GM12878 (cell line): ENCODE results near the gene CCDC18. TPM values are rescaled to one million over a fixed set of nuclear protein-coding genes. Genes with fewer than 3 reads are reported as not detected.

Source experiments
- CREB1 ChIP-seq: IDR thresholded peaks from 2 replicates; pipeline ENCODE4 v1.6.1; 2012; ENCODE audit warnings: low read depth, mild to moderate bottlenecking, inconsistent platforms
- DPF2 ChIP-seq: fragments of 450-650 bp; IDR thresholded peaks from 2 replicates; pipeline ENCODE4 v1.6.1; 2017; ENCODE audit warnings: mild to moderate bottlenecking
- FOS ChIP-seq: IDR thresholded peaks from 3 replicates; pipeline ENCODE4 v1.6.1; 2011; ENCODE audit warnings: borderline replicate concordance; ENCODE audit not compliant: insufficient read length; ENCODE audit errors: extremely low read depth
- POLR2AphosphoS2 ChIP-seq: IDR thresholded peaks from 2 replicates; pipeline ENCODE4 v1.6.1; 2011; ENCODE audit warnings: low read depth, mild to moderate bottlenecking, low read length, improper control_type of control experiment, moderate library complexity
- RFX5 ChIP-seq: IDR thresholded peaks from 2 replicates; pipeline ENCODE4 v1.6.1; 2011; ENCODE audit warnings: low read depth, low read length, improper control_type of control experiment
- RUNX3 ChIP-seq: IDR thresholded peaks from 2 replicates; pipeline ENCODE4 v1.6.1; 2012; ENCODE audit warnings: low read length, inconsistent platforms
- TARDBP ChIP-seq: IDR thresholded peaks from 2 replicates; pipeline ENCODE4 v1.6.1; 2016; ENCODE audit warnings: borderline replicate concordance
- TBL1XR1 ChIP-seq: IDR thresholded peaks from 2 replicates; pipeline ENCODE4 v1.6.1; 2012; ENCODE audit warnings: low read depth, low read length, improper control_type of control experiment
- TCF12 ChIP-seq: IDR thresholded peaks from 2 replicates; pipeline ENCODE4 v1.6.1; 2011; ENCODE audit warnings: low read depth, mild to moderate bottlenecking, low read length
- polyA plus RNA-seq, 11 experiments: library from polyadenylated mRNA; depleted of rRNA in 4 of 11; unstranded in 6 of 11; stranded (reverse) in 5 of 11; fragments of >200 nt; fragmentation: Nextera tagmentation in 4 of 11; fragmentation: Illumina TruSeq in 1 of 11; extraction: Ambion mirVana in 4 of 11; extraction: Trizol in 1 of 11; gene quantifications; 1 replicate in 1 of 11; 2 replicates in 10 of 11; pipeline versions ENCODE4 v1.2.1 to v1.2.3, GENCODE V29; 2011 to 2016; ENCODE audit warnings: inconsistent platforms in 2 of 11, missing spikeins in 2 of 11, low read depth in 1 of 11
- total RNA-seq, 4 experiments: library from RNA; depleted of rRNA in 3 of 4; stranded (reverse); fragments of >200 nt in 3 of 4; fragmentation: Illumina TruSeq in 1 of 4; extraction: Trizol in 1 of 4; gene quantifications; 2 replicates each; pipeline versions ENCODE4 v1.2.1 to v1.2.3, GENCODE V29; 2013 to 2021
- TF ChIP-seq, protein P1 (sequence below): fragments of 450-650 bp; IDR thresholded peaks from 2 replicates; pipeline ENCODE4 v1.6.1; 2016; ENCODE audit warnings: mild to moderate bottlenecking, moderate library complexity, borderline replicate concordance
- TF ChIP-seq, protein P2 (sequence below): fragments of 450-650 bp; conservative IDR thresholded peaks from 2 replicates; pipeline ENCODE4 v1.6.1; 2017; ENCODE audit warnings: mild to moderate bottlenecking, moderate library complexity
- TF ChIP-seq, protein P3 (sequence below): IDR thresholded peaks from 2 replicates; pipeline ENCODE4 v1.6.1; 2012; ENCODE audit warnings: low read depth, low read length, improper control_type of control experiment

CCDC18 gene
- total and polyA plus RNA-seq, 10 of the 15 experiments (the other 5 are each of a cell fraction or from before 2014, with no cell fraction given): 15.6 to 34.9 (median 19.5) TPM

DNA sequence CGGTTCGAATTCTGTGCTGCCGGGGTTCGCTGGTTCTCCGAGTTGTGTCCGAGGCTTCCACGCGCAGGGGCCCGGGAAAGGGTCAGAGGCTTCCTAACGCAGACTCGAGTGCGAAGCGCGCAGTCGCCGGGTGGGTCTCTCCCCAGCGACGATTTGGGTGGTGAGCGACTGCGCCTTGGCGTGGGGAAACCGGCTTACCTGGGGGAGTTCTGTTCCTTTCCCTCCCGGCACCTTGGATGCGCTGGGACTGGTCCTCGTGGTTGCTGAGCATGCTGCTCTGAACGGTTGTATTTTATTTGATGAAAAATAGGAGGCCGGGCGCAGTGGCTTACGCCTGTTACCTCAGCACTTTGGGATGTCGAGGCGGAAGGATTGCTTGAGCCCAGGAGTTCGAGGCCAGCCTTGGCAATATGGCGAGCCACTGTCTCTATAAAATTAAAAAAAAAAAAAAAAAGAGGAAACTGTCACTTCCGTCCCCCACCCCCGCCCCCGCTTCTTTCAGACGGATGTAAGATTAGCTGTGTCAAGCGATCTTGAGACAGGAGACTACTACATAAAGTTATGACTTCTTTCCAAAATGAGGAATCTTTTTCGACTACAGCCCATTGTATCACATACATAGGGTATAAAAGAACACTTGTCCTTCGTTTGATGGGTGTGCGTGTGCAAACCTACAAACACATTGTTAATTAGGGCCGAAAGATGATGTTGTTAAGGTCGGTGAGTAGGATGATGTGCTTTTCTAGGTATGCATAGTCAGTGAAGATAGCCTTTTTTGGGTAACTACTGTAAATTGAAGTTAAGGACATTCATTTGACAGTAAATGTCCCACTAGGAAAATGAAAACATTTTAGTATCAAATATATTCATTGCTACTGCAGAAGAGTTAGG lies at the start of gene CCDC18 (continued):
- TF ChIP-seq, protein P1, sequence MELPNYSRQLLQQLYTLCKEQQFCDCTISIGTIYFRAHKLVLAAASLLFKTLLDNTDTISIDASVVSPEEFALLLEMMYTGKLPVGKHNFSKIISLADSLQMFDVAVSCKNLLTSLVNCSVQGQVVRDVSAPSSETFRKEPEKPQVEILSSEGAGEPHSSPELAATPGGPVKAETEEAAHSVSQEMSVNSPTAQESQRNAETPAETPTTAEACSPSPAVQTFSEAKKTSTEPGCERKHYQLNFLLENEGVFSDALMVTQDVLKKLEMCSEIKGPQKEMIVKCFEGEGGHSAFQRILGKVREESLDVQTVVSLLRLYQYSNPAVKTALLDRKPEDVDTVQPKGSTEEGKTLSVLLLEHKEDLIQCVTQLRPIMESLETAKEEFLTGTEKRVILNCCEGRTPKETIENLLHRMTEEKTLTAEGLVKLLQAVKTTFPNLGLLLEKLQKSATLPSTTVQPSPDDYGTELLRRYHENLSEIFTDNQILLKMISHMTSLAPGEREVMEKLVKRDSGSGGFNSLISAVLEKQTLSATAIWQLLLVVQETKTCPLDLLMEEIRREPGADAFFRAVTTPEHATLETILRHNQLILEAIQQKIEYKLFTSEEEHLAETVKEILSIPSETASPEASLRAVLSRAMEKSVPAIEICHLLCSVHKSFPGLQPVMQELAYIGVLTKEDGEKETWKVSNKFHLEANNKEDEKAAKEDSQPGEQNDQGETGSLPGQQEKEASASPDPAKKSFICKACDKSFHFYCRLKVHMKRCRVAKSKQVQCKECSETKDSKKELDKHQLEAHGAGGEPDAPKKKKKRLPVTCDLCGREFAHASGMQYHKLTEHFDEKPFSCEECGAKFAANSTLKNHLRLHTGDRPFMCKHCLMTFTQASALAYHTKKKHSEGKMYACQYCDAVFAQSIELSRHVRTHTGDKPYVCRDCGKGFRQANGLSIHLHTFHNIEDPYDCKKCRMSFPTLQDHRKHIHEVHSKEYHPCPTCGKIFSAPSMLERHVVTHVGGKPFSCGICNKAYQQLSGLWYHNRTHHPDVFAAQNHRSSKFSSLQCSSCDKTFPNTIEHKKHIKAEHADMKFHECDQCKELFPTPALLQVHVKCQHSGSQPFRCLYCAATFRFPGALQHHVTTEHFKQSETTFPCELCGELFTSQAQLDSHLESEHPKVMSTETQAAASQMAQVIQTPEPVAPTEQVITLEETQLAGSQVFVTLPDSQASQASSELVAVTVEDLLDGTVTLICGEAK: peak; percentile 91
- TF ChIP-seq DPF2 (no peak), TARDBP (no peak), POLR2AphosphoS2 (no peak), CREB1 (peak; percentile 65; the same call in 1 of the 2 replicates), TBL1XR1 (no peak), RUNX3 (peak; percentile 4; the same call in 1 of the 2 replicates), RFX5 (no peak), FOS (no peak), TCF12 (no peak)
- TF ChIP-seq, protein P2, sequence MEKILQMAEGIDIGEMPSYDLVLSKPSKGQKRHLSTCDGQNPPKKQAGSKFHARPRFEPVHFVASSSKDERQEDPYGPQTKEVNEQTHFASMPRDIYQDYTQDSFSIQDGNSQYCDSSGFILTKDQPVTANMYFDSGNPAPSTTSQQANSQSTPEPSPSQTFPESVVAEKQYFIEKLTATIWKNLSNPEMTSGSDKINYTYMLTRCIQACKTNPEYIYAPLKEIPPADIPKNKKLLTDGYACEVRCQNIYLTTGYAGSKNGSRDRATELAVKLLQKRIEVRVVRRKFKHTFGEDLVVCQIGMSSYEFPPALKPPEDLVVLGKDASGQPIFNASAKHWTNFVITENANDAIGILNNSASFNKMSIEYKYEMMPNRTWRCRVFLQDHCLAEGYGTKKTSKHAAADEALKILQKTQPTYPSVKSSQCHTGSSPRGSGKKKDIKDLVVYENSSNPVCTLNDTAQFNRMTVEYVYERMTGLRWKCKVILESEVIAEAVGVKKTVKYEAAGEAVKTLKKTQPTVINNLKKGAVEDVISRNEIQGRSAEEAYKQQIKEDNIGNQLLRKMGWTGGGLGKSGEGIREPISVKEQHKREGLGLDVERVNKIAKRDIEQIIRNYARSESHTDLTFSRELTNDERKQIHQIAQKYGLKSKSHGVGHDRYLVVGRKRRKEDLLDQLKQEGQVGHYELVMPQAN: peak; percentile 100
- TF ChIP-seq, protein P3, sequence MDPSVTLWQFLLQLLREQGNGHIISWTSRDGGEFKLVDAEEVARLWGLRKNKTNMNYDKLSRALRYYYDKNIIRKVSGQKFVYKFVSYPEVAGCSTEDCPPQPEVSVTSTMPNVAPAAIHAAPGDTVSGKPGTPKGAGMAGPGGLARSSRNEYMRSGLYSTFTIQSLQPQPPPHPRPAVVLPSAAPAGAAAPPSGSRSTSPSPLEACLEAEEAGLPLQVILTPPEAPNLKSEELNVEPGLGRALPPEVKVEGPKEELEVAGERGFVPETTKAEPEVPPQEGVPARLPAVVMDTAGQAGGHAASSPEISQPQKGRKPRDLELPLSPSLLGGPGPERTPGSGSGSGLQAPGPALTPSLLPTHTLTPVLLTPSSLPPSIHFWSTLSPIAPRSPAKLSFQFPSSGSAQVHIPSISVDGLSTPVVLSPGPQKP: peak; percentile 73
